ENCODE measurements around the gene POLD1.
A peak's percentile ranks its signal among the peaks of the same experiment; 100 is the strongest.

POLD1 gene

GRCh38 chr19:50447053-50447452, 62.9 kb downstream of the POLD1 start:
- DNase-seq, result no peak

GRCh38 chr19:50447750-50448149, 63.6 kb downstream of the POLD1 start:
- no peak for DNase-seq

- DNase-seq, result no peak
Observed at GRCh38 chr19:50449236-50449899, 65.2 kb downstream of the POLD1 start.

- DNase-seq, result no peak
Observed at GRCh38 chr19:50450369-50451222, 66.4 kb downstream of the POLD1 start.

DNA sequence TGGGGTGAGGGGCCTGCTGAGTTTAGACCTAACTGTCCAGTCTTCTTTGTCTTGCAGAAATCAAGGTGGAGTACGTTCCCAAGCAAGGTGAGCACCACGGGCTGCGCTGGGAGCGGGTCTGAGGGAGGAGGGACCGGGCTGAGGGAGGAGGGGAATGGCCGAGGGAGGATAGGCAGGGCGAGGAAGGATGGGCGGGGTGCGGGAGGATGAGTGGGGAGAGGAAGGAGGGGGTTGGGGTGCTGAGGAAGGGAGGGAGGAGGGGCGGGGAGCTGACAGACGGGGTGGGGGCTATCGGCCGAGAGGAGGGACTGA, 67.0 kb downstream of the POLD1 start:
- DNase-seq, result no peak

GRCh38 chr19:50453243-50453642, 69.1 kb downstream of the POLD1 start:
- no peak for DNase-seq

- no peak for DNase-seq
Observed at GRCh38 chr19:50455992-50456391, 71.8 kb downstream of the POLD1 start.

DNA sequence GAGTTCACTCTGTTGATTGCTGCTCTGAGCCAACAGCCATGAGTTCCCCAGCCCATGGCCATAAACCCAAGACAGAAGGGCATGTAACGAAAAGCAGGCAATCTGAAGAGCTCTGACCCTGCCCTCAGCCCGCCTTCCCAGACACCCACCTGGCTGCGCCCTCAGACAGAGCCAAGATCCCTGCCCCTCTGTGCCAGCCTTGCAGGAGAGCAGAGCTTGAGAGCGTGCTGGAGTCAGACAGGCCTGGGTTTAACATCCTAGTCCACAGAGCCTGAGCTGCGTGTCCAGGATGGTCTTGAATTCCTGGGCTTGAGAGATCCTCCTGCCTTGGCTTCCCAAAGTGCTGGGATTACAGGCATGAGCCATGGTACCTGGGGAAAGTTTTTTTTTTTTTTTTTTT, 73.2 kb downstream of the POLD1 start:
- DNase-seq, result no peak

DNA sequence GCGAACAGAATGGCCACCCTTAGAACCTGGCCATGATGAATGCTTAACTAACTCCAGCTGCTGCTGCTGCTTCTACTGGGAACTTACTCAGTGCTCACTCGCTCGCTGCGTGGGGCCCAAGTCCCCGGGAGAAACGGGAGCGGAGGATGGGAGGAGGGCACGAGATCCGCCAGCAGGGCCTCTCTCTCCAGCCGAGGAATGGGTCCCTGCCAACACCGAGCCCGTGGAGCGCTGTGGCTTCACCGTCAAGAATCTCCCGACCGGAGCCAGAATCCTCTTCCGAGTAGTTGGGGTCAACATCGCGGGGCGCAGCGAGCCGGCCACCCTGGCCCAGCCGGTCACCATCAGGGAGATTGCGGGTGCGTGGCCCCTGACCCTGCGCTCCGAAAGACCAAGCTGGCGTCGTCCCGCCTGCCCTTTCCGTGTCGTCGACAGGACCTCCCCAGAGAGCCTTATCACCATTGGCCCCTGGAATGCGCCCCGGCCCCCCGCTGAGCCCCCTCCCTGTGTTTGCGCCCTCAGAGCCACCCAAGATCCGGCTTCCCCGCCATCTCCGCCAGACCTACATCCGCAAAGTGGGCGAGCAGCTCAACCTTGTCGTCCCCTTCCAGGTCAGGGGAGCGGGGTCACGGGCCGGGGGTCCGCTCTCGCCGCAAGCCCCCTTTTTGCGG, 74.4 kb downstream of the POLD1 start:
- no peak for DNase-seq

DNA sequence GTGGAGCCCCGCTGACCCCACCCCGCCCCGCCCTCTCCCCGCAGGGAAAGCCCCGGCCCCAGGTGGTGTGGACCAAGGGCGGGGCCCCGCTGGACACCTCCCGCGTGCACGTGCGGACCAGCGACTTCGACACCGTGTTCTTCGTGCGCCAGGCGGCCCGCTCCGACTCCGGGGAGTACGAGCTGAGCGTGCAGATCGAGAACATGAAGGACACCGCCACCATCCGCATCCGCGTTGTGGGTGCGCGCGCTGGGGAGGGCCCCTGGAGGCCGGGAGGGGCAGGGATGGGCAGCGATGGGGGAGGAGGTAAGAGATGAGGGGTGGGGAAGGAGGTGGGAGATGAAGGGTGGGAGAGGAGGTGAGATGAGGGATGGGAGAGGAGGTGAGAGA, 74.9 kb downstream of the POLD1 start:
- no peak for DNase-seq

- DNase-seq, result no peak
Observed at GRCh38 chr19:50459638-50460037, 75.5 kb downstream of the POLD1 start.

- DNase-seq, result no peak
Observed at GRCh38 chr19:50460161-50460765, 76.1 kb downstream of the POLD1 start.

- DNase-seq, result peak; percentile 65
Observed at GRCh38 chr19:50461066-50461875, 77.1 kb downstream of the POLD1 start.

DNA sequence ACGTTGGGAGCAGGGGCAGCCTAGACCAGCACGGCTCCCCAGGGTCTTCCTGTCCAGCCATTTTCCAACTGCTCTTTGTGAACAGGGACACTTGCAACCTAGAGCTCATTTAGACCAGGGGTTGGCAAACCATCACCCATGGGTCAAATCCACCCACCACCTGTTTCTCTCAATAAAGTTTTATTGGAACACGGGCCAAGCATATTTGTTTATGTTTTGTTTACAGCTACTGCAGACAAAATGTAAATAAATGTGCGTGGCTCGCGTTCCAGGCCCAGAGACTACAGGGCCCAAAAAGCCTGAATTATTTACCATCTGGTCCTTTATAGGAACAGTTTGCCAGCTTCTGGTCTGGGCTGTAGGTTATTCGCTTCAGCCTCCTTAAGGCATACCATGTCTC, 78.8 kb downstream of the POLD1 start:
- no peak for DNase-seq

- DNase-seq, result no peak
Observed at GRCh38 chr19:50464348-50464747, 80.2 kb downstream of the POLD1 start.

DNA sequence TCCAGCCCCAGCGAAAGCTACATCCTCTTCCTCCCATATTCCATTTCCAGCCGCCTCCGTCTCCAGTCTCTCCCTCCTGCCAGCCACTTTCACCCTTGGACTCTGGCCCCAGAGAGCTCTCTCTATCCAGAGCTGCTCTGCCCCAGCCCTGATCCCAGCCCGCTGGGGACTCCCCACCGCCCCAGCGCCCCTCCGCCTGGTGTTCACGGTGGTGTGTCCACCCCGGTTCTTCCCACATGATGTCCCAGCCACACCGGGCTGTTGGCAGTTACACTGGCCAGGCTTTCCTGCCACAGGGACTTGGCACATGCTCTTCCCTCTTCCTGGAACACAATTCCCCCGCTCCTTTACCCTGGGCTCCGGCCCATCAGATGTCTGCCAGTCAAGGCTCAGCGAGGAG, 80.9 kb downstream of the POLD1 start:
- DNase-seq, result no peak

GRCh38 chr19:50465986-50466705, 82.0 kb downstream of the POLD1 start:
- DNase-seq, result no peak

GRCh38 chr19:50466706-50467039, 82.5 kb downstream of the POLD1 start:
- DNase-seq, result no peak

DNA sequence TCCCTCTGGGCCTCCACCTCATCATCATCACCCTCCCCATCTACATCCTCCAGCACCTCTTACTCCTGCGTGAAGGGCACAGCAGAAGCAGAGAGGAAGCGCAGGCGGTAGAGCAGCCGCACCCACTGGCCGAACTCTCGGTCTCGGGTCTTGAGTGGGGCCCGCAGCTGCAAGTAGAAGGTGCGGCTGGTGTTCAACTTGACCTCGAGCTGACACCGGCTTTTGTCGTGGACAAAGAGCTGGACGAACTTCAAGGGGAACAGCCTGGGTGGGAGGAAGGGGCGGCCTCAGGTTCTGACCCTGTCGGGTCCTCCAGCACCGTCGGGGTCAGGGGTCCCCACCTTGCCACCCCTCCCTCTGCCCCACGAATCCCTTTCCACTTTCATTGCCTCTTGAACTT, 83.4 kb downstream of the POLD1 start:
- DNase-seq, result no peak
